NCI-H1105 treated with DMSO at 0.1 percent for 48 hours (cell line): Measurements from ENCODE around the gene TMEM184B.

Experiments used
- DNase-seq: peaks from one replicate; lab custom pipeline; 2025; lab: John Stamatoyannopoulos, UW

Gene TMEM184B

GRCh38 chr22:38203855-38204514, 68.8 kb downstream of the TMEM184B start:
- no peak for DNase-seq

GRCh38 chr22:38203090-38203810, 69.6 kb downstream of the TMEM184B start:
- peak; percentile 27 for DNase-seq

GRCh38 chr22:38202437-38203089, 70.2 kb downstream of the TMEM184B start:
- peak; percentile 46 for DNase-seq

- peak; percentile 83 for DNase-seq
These were observed 70.9 kb downstream of the TMEM184B start, which contains the start of gene MAFF for GRCh38 chr22:38201711-38202436. Gene MAFF, plus strand, starts transcription at chr22:38201994. Its CDS starts 11,860 bp downstream, at chr22:38213854.

GRCh38 chr22:38201371-38201710, 71.5 kb downstream of the TMEM184B start:
- DNase-seq = no peak

- DNase-seq = no peak
These were observed 72.8 kb downstream of the TMEM184B start for GRCh38 chr22:38199826-38200559.

GRCh38 chr22:38196791-38197419, 75.9 kb downstream of the TMEM184B start:
- DNase-seq = no peak

GRCh38 chr22:38193580-38193979, 79.2 kb downstream of the TMEM184B start:
- no peak for DNase-seq

- no peak for DNase-seq
These were observed 80.3 kb downstream of the TMEM184B start for GRCh38 chr22:38192475-38192863.

GRCh38 chr22:38191731-38192474, 80.9 kb downstream of the TMEM184B start:
- DNase-seq = no peak

GRCh38 chr22:38191055-38191454, 81.8 kb downstream of the TMEM184B start:
- no peak for DNase-seq

GRCh38 chr22:38190581-38190980, 82.2 kb downstream of the TMEM184B start:
- DNase-seq = no peak

- no peak for DNase-seq
These were observed 83.7 kb downstream of the TMEM184B start for GRCh38 chr22:38189104-38189503.

GRCh38 chr22:38187413-38188212, 85.2 kb downstream of the TMEM184B start:
- peak; percentile 73 for DNase-seq

- no peak for DNase-seq
These were observed 86.4 kb downstream of the TMEM184B start for GRCh38 chr22:38186429-38186828.

GRCh38 chr22:38184788-38185187, 88.0 kb downstream of the TMEM184B start:
- DNase-seq = no peak

GRCh38 chr22:38181453-38182200, 91.2 kb downstream of the TMEM184B start, which contains the start of gene PLA2G6:
Gene PLA2G6, minus strand, starts transcription at chr22:38181830. Its CDS starts 12,404 bp downstream, at chr22:38169426.
- DNase-seq = peak; percentile 98

- DNase-seq = no peak
These were observed 91.9 kb downstream of the TMEM184B start for GRCh38 chr22:38180841-38181452.
